Stimulated activated CD4-positive, alpha-beta T cell treated with anti-CD3 and anti-CD28 coated beads, Interleukin-15, amount 100 ng/mL, for 1 hour (primary cell): ENCODE measurements around the gene METTL22.
"Not testable (repeated sequence)": the region's sequence is repeated elsewhere in the genome, so short reads cannot be mapped to it uniquely, and the experiment has no call there.

Experiments used
- DNase-seq, 2 donors: peaks; one replicate each; pipeline ENCODE4 v3.0.0-alpha.2; 2020; ENCODE audit warnings: low read depth in 1 of 2, low spot score in 1 of 2

The METTL22 gene

DNA sequence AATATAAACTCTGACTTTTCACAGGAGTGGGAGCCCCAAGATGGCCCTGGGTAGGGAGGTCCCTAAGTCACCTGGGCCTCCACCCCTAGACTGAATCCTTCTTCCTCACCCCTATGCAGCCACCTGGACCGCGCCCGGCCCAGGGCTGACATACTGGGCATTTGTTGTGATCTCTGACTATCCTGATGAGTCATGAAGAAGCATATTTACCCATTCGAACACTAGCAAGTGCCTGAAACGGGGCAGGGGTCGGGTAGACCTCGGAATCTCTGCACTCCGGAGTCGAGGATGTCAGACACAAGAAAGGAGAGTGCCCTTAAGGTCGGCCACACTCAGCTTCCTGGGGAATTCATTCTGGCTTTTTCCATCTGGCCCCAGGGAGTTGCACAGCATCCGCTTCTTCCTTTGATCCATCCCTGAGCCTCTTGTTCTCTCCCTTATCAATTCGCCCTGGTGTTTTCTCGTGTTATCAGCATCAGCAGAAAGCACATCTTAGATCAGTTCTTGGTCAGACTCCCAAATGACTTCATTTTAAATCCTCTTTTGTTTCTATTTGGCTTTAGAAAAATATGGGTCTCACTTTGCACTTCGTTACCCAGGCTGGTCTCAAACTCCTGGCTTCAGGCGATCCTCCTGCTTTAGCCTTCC lies 10.4 kb downstream of the METTL22 start:
- DNase-seq: no peak

DNA sequence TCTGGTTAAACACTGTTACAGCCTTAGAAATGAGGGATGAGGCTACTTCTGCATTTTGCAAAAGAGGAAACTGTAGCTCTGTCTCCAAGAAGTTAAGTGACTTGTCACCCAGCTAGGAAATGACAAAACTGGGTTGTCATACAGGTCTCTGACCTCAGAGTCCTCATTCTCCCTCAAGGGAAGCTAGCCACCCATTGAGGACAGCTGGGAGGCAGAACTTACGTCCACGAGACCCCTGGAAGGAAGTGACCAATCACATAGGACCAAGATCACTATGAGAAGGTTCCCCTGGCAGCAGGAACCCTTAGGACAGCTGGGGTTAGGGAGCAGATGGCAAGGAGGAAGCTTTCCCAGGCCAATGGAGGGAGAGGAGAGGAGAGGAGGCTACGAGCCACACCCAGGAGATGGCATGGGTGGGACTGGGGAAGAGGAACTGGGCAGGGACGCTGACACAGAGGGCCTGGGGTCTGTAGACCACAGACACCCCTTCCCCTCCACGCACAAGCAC lies 11.2 kb downstream of the METTL22 start:
- no peak for DNase-seq

DNA sequence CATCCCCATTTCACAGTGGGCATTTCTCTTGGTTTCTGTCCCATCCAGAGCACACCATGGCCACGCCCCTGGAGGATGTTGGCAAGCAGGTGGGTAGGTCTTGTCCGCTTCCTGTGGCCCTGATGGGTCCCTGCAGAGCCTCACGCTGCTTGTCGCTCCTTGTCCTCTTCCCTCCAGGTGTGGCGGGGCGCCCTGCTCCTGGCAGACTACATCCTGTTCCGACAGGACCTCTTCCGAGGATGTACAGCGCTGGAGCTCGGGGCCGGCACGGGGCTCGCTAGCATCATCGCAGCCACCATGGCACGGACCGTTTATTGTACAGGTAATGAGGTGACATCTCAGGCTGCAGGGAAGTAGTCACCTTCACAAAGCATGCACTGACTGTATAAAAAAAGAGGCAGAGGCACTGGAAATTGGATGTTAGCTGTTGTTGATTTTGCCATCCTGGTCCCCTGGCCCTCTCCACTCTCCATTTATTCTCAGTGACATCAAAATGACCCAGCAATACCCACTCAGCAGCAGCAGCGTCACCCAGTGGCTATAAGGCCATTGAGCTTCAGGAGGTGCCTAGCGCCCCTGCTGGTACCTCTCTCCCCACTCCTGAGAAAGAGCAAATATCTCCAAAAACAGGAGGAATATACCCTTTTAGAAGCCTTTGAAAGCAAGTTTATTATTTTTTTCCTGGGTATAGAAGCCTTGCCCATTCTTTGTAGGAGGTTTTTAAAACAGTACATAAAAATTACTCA lies 13.7 kb downstream of the METTL22 start:
- DNase-seq: no peak

DNA sequence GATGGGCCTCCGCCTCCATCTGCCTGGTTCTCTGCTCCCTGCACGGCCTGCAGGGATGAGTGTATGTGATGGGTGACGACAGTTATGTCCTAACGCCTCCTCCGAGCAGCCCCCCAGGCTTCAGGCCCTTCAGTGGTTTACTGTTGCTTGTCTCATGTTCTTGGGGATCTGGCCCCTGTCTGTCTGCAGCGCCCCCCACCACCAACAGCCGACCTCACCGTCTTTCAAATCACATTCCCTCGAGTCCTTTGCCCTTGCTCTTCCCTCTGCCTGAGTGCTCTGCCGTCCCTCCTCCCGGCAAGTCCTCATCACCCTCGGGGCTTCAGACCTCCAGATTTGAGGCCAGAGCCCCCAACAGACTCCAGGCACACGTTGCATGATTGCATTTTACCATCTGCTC lies 18.2 kb downstream of the METTL22 start:
- DNase-seq: no peak

DNA sequence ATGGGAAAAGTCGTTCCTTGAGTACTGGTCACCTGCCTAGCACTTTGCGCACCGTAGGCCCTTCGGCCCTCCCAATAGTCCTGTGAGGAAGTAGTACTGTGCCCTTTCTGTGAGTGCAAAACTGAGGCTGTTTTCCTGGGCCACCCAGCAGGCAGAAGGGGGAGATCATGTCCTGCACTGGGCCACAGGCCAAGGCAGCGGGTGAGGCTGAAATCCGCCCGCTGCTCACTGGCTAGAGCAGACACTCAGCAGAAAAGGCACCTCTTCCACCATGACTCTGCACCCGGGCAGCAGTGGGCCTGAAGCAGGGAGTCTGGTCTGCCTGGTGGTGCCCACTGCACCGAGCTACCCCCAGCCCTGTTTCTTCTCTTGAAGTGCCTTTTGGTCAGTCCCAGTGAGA lies 20.2 kb downstream of the METTL22 start:
- no peak for DNase-seq

DNA sequence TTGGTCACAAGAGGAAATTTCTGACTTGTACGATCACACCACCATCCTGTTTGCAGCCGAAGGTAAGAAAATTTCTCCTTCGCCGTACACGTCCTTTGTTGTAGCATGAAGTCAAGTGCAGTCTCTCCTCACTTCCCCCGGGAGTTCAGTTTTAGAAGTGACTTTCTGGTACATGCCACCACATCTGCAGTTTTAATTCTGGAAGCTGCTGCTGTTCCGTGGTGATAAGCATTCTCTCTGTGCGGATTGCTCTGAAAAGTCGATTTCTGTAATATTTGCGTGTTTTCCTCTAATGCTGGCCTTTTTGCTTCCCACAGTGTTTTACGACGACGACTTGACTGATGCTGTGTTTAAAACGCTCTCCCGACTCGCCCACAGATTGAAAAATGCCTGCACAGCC lies 20.6 kb downstream of the METTL22 start:
- no peak for DNase-seq

DNA sequence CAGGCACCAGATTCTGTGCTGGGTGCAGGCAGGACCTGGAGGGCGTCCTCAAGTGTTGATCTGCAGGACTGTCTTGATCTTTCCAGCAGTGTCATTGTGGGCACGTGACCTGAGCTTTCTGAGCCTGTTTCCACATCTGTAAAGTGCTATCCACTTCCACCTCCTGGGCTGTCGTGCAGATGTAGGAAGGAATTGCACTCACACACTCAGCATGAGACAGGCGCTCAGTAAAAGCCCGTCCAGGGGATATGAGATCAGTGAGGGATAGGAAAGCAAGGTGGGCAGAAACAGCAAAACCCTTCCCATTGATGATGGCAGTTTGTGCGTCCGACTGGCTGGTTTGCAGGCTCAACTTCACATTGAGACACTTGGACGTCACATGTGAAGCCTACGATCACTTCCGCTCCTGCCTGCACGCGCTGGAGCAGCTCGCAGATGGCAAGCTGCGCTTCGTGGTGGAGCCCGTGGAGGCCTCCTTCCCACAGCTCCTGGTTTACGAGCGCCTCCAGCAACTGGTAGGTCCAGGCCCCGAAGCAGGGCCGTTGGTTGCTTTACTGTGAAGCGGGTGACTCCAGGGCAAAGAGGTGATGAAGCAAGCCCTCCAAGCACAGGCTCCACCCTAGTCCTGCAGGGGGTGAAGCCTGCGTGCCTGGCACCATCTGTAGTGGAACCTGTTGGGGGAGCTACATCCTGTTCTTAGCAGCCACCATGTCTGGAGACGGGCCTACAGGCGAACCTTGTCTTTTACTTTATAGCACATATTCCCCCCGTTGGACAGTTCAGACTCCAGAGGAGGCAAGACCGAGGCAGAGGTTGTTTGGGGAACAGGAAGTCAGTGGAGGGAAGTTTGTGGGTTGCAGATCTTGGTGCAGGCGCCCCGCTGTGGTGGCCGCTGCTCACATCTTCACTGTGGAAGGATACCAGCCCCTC lies 23.0 kb downstream of the METTL22 start:
- no peak for DNase-seq

DNA sequence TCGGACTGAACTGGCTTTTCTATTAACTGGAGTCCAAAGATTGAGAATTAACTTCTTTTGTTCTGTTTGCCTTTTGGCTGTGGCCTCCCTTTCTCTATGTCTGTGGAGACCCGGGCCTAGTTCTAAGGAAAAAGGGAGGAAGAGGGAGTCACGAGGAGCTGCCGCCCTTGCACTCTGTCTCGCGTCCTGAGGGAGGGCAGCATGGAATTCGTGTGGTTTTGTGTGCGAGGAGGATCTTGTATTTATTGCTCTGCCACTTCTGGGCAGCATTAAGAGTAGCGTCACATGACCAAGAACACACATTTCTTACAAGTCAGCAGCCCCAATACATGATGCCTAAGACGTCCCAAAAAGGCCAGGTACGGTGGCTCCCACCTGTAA lies 23.6 kb downstream of the METTL22 start:
- no peak for DNase-seq

DNA sequence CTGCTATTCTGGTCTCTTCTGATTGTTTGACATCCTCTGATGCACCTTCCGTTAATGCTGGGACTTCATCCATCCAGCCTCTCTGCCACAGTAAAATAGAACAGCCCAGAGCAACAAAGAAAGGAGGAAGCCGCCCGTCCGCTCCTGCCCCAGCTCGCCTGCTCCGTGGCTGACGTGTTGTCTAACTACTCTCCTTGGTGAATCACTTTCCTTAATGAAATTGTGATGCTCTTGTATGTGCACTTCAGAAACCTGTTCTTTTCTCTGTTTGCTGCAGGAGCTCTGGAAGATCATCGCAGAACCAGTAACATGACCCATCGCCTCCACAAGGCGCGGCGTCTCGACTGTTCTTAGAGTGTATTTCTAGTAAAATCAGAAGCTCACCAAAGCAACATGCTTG lies 24.3 kb downstream of the METTL22 start:
- no peak for DNase-seq

DNA sequence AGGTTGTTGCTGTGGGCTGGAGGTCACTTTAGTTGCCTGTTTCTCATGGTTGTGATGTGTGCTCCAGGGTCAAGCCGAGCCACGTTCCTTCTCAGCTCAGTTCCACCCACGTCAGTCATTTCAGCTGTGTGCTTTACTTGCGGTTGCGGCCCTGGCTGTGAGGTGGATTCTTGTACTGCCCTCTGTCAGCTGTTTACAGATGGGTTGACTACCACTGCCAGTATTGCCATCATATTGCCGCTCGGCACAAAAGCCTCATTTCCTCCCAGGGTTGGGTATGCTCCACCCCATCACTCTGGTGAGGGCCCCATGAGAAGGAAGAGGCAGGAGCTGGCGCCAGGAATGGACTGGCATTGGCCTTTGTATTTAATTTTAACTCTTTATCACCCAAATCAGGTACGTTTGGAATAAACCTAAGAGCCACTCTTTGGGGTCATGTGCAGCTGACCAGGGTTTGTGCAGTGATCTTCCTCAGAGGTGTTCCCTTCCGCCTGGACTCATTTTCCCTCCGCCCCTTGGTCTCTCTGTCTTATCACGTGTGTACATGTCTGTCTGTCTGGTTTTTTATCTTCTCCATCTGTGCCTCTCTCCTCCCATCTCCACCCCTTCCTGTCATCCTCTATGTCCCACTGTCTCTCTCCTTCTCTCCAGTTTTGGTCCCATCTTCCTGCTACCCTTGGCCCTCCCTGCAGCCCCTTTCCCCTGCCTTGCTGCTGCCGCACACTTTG lies 25.0 kb downstream of the METTL22 start:
- DNase-seq: no peak

DNA sequence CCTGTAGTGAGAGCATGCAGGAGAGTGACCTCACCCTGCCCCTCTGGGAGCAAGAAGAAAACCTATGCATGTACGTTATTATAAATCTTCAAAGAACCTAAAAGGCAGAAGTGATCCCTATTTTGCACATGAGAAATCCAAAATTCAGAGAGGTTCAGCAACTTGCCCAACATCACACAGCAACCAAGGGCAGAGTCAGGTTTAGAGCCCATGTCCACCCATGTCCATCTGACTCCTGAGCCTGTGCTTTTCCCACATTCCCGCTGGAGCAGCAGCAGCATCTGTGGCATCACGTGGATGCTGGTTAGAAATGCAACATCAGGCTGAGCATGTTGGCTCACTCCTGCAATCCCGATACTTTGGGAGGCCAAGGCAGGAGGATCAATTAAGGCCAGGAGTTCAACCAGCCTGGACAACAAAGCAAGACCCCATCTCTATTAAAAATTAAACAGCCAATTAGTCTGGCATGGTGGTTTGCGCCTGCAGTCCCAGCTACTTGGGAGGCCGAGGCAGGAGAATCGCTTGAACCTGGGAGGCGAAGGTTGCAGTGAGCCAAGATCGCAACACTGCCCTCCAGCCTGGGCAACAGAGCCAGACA lies 26.3 kb downstream of the METTL22 start:
- DNase-seq: no peak

DNA sequence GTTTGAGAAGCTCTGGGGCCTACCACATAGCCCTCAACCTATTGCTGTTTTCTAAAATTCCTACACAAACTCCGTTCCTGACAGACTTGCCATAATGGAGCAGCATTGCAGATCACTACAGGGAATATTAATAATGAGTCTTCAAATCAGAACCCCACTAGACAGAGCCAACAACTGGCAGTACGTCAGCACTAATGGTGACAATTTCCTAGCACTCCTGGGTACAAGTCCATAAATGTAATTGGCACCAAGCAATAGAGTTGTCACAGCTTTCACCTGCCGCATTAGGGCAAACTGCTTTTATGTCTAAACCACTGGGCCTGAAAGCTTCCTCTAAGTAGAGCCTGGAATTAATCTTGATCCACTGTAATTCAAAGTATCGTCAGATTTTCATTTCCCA lies 27.4 kb downstream of the METTL22 start:
- DNase-seq: no peak

DNA sequence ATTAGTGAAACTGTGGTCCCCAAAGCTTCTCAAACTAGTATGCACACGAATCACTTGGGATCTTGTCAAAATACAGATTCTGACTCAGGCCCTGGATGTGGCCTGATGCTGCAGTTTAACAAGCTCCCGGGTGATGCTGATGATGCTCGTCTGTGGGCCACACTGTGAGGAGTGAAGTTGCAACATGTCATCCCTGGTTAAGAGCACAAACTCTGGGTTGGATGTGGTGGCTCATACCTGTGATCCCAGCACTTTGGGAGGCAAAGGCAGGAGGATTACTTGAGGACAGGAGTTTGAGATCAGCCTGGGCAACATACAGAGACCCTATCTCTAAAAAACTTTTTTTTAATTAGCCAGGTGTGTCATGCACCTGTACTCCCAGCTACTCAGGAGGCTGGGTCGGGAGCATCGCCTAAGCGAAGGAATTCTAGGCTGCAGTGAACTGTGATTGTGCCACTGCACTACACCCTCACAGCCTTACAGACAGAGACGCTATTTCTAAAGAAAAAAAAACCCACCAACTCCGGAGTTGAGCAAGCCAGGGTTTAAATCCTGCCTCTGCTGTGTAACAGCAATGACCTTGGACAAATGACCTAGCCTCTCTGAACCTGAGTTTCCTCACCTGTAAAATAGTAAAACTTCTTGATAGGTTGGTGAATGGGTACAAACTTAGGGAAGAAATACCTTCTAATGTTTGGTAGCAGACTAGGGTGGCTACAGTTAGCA lies 28.5 kb downstream of the METTL22 start:
- DNase-seq: no peak

DNA sequence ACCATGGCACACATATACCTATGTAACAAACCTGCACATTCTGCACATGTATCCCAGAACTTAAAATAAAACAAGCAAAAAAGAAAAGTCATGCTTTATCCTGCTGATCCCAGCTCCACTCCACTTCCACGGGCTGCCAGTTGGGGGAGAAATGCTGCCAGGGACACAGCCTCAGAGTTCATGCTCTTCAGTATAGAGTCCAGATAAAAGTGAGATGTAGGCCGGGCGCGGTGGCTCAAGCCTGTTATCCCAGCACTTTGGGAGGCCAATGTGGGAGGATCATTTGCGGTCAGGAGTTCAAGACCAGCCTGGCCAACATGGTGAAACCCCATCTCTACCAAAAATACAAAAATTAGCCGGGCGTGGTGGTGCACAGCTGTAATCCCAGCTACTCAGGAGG lies 30.5 kb downstream of the METTL22 start:
- DNase-seq: not testable (repeated sequence)

DNA sequence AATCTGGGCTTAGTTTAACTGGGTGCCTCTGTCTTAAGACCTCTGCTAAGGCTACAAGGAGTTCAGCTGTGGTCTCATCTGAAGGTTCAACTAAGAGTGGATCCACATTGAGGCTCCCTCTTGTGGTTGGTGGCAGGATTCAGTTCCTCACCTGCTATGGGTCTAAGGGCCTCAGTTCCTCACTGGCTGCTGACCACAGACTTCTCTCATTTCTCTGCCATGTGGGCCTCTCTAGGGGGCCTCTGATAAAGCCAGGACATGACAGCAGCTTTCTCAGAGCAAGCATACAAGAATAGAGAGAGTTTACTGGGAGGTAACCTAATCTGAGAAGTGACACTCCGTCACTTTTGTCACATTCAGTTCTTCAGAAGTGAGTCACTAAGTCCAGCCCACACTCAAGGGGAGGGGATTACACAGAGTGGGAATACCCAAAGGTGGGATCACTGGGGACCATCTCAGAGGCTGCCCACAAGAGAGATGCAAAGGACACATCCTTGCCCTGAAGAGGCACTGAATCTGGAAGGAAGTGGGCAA lies 33.8 kb downstream of the METTL22 start:
- DNase-seq: no peak

DNA sequence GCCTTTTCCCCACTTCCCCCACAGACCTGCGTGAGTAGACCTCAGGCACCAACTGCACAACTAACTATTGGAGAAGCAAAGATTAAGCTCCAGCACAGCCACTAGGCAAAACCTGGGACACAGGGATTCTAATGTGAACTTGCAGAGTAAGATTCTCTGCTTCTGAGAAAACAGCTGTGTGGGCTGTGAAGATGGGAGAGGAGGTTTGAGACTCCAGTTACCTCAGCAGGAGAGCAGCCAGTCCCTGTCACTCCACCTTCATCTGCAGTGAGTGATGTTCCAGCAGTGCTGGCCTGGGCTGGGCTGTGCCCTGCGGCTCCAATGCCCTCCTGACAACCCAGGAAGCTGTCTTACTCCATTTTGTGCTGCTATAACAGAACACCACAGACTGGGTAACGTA lies 34.9 kb downstream of the METTL22 start:
- DNase-seq: no peak

DNA sequence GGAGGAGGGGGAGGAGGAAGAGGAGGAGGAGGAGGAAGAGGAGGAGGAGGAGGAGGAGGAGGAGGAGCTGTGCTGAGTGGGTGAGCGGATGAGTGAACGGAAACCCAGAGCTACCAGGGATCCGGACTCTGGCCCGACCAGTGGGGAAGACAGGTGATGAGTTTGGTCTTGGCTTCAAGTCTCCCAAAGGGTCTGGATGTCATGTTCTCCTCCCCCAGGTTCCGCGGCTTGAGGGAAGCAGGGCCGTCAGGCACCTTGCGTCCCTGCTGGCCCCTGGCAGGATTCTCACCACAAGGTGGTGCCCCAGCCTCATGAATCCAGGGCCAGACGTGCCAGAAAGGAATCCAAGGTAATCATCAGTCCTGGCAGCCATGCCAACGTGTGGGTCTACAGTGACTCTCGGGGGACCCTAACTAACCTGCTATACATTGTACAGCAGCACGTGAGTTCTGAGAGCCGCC lies 39.4 kb downstream of the METTL22 start:
- DNase-seq: peak; percentile 23 to 30

DNA sequence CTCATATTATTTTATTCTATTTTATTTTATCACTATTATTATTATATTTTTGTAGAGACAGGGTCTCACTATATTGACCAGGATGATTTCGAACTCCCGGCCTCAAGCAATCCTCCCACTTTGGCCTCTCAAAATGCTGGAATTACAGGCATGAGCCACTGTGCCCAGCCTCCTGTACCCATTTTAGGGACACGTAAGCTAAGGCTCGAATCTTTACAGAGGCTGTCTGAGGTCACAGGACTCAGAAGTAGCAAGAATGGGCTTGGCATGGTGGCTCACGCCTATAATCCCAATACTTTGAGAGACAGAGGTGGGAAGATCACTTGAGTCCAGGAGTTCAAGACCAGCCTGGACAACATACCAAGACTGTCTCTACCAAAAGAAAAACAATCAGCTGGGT lies 40.2 kb downstream of the METTL22 start:
- DNase-seq: no peak

DNA sequence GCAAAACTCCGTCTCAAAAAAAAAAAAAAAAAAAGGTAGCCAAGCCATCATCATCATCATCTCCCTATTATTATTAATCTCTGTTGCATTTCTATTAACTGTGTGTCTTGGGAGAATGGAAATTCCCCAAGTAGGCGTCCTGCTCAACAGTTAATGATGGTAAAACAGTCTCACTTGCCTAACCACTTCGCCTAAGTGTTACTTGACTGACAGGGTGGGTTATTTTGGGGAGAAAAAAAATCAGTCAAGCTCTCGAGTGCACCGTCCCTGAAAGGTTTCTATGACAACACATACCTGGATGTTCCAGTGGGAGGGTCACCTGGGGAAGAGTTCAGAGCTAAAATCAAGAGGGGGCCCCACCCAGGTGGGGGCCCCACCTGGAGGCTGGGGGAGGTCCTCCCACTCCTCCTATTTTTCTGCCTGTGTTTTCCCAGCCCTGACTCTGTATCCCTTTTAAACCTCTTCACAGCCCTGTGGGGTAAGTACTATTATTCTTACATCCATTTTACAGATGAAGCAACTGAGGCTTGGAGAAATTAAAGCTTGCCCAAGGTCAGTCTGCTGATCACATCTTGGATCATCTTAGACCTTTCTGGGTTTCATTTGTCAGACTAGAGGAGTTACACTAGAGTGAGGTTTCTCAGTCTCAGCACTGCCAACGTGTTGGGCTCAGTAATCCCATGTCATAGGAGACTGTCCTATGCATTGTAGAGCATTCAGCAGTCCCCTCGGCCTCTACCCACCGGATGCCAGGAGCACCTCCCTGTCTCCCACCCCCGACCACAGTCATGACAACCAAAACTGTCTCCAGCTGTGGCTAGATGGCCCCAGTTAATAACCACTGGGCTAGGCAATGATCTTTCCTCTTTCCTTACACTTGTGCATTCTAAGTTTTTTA lies 41.9 kb downstream of the METTL22 start:
- no peak for DNase-seq
